Right hindlimb (tissue), 1 donor: ENCODE results near the gene GFPT1.
"Not testable (repeated sequence)": the region's sequence is repeated elsewhere in the genome, so short reads cannot be mapped to it uniquely, and the experiment has no call there.

Experiments used
- DNase-seq: peaks from one replicate; pipeline ENCODE4 v3.0.0-alpha.2; 2018

The GFPT1 gene

DNA sequence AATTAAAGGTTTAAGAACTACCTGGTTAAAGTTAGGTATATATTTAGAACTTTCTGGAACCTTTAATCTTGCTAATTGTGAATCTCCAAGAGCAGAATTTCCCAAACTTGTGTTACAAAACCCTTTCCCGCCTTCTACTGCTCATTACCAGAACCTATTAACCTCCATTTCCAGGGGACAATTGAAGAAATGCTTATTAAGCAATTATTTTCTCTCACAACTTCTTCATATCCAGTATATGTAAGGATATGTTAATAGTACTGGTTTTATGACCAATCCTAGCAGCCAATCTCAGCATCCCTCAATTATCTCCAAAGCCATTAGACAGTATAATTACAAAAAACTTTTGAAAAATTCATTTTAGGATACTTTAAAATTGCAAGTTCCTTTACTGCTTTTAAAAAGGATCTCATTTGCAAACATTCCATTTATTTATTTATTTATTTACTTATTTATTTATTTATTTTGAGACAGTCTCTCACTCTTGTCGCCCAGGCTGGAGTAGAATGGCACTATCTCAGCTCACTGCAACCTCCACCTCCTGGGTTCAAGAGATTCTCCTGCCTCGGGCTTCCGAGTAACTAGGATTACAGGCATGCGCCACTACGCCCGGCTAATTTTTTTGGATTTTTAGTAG, 3.7 kb downstream of the GFPT1 start:
- DNase-seq = no peak

DNA sequence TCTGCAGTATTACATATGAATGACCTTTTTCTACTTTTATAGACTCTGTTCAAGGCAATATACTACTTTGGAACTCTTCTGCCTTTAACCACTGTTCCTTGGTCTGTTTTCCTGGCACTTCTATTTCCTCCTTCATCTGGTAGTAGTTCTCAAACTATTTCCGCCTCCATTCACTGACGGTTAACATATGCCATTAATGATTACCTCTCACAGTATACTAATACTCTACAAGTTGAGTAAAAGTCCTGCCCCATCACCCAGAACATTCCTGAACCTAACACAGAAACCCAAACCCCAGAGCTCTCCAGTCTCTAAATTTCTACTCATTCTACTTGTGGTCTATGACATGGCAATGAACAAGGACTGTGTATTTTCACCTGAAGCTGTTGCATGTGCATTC, 4.5 kb downstream of the GFPT1 start:
- no peak for DNase-seq

GRCh38 chr2:69381337-69381737, 5.7 kb downstream of the GFPT1 start:
- DNase-seq = no peak

GRCh38 chr2:69380072-69380917, 6.7 kb downstream of the GFPT1 start:
- DNase-seq = no peak

- DNase-seq = no peak
Observed at GRCh38 chr2:69376403-69376802, 10.6 kb downstream of the GFPT1 start.

GRCh38 chr2:69375494-69376353, 11.3 kb downstream of the GFPT1 start:
- no peak for DNase-seq

GRCh38 chr2:69372767-69373166, 14.3 kb downstream of the GFPT1 start:
- no peak for DNase-seq

- no peak for DNase-seq
Observed at GRCh38 chr2:69369802-69370201, 17.2 kb downstream of the GFPT1 start.

DNA sequence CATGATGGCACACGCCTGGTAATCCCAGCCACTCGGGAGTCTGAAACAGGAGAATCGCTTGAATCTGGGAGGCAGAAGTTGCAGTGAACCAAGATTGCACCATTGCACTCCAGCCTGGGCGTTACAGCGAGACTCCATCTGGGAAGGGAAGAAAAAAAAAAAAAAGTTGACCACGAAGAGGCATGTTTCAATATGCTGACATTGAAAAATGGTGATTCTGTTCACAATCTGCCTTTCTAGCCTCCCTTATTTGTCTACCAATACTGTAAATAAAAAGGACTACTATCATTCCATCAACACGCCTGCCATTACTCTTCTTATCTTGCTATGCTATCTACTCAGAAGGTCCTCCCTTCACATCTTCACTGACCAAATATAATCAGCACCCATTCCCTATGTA, 18.4 kb downstream of the GFPT1 start:
- DNase-seq = no peak

- no peak for DNase-seq
Observed at GRCh38 chr2:69359371-69359770, 27.7 kb downstream of the GFPT1 start.

DNA sequence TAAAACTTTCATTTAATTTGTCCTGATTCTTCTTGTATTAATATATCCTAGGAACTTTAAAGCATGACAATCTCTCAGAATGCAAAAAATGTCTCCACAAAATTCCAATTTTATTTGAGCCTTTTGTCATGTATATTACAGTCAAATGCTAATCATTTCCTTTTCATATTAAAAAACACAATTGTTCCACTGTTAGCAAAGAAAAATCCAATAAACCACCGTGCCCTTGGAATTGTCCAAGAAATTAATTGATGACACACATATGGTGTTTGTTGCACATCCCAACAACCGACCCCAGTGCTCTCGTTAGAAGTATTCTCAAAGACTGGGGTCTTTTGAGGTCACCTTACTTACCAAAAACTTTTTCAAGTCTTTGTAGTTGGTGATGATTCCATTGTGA, 28.1 kb downstream of the GFPT1 start:
- DNase-seq = no peak

GRCh38 chr2:69356471-69356870, 30.6 kb downstream of the GFPT1 start:
- no peak for DNase-seq

DNA sequence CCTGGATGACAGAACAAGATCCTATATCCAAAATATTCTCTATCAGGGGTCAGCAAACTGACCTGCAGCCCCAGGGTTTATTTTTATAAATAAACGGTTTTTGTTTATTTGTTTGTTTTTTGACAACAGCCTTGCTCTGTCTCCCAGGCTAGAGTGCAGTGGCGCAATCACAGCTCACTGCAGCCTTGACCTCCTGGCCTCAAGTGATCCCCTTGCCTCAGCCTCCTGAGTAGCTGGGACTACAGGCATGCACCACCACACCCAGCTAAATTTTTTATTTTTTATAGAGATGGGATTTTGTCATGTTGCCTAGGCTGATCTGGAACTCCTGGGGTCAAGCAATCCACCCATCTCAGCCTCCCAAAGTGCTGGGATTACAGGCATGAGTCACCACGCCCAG, 32.1 kb downstream of the GFPT1 start:
- not testable (repeated sequence) for DNase-seq

GRCh38 chr2:69353360-69353759, 33.7 kb downstream of the GFPT1 start:
- DNase-seq = no peak

GRCh38 chr2:69348781-69349180, 38.2 kb downstream of the GFPT1 start:
- DNase-seq = no peak

GRCh38 chr2:69345434-69345833, 41.6 kb downstream of the GFPT1 start:
- DNase-seq = no peak

- no peak for DNase-seq
Observed at GRCh38 chr2:69344305-69344704, 42.7 kb downstream of the GFPT1 start.

DNA sequence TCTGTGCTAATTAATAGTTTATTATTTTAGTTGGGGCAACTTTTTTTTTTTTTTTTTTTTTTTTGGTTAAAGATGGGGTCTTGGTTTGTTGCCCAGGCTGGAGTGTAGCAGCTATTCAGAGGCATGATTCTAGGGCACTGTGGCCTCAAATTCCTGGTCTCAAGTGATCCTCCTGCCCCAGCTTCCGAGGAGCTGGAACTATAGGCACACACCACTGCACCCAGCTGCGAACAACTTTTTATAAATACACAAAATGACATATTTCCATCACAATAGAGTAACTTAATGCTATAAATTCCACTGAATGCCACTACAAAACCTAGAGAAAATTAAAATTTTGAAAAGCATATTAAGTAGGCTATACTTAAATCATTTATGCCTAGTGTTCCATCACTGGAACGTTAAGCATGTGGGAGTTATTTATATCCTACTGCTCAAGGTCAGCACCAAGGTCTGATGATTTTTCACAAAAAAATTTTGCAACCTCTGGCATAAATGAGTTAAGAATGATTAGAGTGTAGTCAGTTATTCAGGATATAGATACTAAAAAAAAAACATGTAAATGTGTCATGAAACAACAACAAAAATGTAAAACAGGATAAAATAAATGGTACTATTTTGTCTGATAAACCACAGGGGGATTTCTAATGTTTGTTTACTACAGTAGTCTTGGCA, 46.8 kb downstream of the GFPT1 start:
- DNase-seq = no peak

DNA sequence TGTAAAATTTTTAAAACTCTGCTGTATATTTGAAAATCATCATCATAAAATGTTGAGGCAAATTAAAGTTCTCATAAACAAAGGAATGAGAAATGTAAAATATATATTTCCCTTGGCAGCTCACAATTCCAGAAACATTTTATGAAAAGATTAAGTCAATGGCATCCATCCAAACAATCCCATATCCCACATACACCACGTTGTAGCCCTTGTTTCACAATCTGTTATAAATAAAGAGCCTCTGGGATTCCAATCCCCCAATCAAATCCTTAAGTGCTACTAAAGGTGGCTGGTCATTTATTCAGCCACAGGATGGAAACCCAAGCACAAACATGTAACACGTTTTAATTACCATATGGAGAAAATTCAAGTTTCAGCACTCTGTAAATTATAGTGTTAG, 51.7 kb downstream of the GFPT1 start:
- no peak for DNase-seq

GRCh38 chr2:69333352-69333751, 53.7 kb downstream of the GFPT1 start:
- no peak for DNase-seq

DNA sequence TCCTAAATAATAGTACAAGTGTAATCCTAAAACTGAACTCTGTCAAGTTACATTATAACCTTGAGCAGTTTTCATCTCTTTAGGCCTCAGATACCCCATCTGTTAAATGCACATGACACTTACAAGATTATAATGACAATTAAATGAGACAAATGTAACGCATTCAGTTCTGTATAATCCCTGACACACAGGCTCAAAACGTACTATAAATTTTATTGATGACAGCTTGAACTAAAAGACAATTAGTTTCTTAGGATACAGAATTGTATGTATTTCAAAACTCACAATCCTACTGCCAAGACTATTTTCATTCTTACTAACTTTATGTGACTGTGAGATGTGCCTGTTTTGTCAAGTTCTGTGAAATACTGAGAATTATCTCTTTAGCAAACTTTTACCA, 56.2 kb downstream of the GFPT1 start:
- DNase-seq = no peak

DNA sequence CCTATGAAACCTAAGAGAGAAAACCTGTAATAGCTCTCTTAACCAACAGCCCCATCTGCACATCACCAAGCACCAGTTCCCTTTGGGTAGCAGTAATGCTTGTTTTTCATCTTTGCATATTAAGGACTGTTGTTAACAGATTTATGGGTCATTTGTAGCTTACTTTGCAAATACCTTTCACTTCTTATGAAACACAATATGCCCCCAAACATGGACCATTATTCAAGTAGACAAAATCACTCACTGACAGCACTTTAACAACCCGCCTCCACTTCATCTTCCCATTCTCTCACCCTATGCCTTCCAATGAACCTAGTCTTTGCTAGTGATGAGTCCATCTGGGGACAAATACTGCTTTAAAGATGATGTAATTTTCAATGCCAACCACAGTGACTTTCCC, 64.4 kb downstream of the GFPT1 start:
- DNase-seq = no peak

DNA sequence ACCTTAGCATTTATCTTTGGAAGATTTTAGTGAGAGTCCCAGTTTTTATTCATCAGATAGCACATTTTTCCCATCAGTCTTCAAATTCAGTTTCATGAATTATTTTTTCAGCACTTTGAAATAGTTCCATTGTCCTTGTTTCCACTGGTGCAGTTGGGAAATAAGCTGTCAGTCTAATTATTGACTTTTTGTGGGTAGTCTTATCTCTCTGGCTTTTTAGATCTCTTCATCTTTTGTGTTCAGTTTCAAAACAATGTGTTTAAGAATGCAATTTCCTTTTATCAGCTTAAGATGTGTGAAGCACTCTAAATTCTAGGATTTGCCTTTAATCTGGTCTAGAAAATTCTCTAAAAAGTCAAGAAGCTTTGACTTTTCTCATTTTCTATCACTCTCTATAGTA, 70.5 kb downstream of the GFPT1 start:
- no peak for DNase-seq
